GM10248 (cell line): Measurements from ENCODE around the gene ZNF24.

ENCODE experiments used
- CTCF ChIA-PET: fragments of 300-600 bp; sonication (Branson Sonifier 250); formaldehyde crosslinking; extraction: SDS; loops from one replicate; lab custom pipeline; 2021; ENCODE audit warnings: antibody characterized with exemption; lab: Yijun Ruan, JAX
- POLR2A ChIA-PET: fragments of 350-650 bp; sonication (Branson Sonifier 250); formaldehyde crosslinking; extraction: SDS; loops from one replicate; lab custom pipeline; 2020; ENCODE audit warnings: antibody characterized with exemption; lab: Yijun Ruan, JAX
- DNase-seq: peaks from one replicate; pipeline ENCODE4 v3.0.0; 2012; ENCODE audit errors: extremely low spot score
- TF ChIP-seq, protein P1 (sequence below): IDR thresholded peaks from 2 replicates; pipeline ENCODE4 v1.5.1; 2012; ENCODE audit warnings: mild to moderate bottlenecking, low read depth; ENCODE audit errors: extremely low read depth, missing control alignments, control extremely low read depth

ZNF24 gene

DNA sequence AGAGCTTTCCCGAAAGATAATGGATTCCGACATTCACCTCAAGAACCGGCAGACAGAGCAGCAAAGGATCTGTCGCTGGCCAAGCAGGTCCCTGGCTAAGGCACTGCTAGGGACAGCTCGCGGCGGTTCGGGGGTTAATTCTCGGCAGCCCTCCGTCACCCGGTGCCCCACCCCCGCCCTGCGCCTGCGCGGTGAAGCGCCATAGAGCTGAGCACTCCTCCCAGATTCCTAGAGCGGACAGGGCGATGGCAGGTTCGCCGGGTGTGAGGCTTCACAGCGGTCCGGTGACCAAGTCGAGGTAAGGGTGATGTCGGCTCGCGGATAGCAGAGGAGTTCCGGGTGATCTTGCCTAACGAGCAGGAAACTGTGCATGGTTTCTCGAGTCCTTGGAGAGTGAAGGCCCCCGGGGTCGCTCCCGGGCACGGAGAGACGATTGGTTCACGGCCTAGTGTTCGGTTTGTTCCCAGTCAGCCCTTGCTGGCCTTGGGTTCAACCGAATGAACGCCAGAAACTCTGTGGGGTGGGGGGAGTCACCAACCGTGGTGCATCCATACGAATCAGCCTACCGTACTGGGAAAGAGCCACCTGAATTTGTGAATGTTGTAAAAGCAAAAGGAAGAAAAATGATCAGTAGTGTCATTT lies 54.0 kb downstream of the ZNF24 start, which contains the start of gene ZSCAN30:
ZSCAN30 (minus strand) TSS at position 136 of the 642 bp plus-strand sequence. CDS start 25,877 bp downstream, outside the sequence.
- DNase-seq, result peak; percentile 93
- CTCF ChIA-PET, result interaction anchor here (0.9 kb wide), 1 partner anchor 65 kb away, joined by 3 read pairs; no protein-coding TSS in a partner anchor
- POLR2A ChIA-PET, result interaction anchor here (1.0 kb wide), 1 partner anchor 44 kb away, joined by 3 read pairs; no protein-coding TSS in a partner anchor
- TF ChIP-seq, protein P1, sequence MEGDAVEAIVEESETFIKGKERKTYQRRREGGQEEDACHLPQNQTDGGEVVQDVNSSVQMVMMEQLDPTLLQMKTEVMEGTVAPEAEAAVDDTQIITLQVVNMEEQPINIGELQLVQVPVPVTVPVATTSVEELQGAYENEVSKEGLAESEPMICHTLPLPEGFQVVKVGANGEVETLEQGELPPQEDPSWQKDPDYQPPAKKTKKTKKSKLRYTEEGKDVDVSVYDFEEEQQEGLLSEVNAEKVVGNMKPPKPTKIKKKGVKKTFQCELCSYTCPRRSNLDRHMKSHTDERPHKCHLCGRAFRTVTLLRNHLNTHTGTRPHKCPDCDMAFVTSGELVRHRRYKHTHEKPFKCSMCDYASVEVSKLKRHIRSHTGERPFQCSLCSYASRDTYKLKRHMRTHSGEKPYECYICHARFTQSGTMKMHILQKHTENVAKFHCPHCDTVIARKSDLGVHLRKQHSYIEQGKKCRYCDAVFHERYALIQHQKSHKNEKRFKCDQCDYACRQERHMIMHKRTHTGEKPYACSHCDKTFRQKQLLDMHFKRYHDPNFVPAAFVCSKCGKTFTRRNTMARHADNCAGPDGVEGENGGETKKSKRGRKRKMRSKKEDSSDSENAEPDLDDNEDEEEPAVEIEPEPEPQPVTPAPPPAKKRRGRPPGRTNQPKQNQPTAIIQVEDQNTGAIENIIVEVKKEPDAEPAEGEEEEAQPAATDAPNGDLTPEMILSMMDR, result no peak

DNA sequence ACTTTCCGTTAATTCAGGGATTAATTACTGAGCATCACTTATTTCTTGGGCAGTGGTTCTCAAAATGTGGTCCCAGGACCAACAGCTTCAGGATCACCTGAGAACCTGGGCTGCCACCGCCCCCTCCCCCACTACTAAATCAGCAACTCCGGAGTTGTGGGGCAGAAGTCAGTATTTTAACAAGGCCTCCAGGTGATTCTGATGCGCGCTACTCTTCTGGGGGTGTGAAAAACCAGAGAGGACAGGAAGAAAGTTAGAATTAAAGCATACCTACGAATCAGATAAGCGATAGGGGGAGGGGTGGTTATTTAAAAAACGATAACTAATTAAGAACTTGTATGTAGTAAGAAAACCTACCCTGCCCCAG lies 54.5 kb downstream of the ZNF24 start:
- CTCF ChIA-PET, result interaction anchor here (0.9 to 1.1 kb wide), 2 partner anchors 12 to 66 kb away, joined by 3 read pairs; no protein-coding TSS in a partner anchor
- TF ChIP-seq, protein P1, result no peak
- peak; percentile 27 for DNase-seq
- POLR2A ChIA-PET, result interaction anchor here (1.0 kb wide), 1 partner anchor 45 kb away, joined by 3 read pairs; no protein-coding TSS in a partner anchor

DNA sequence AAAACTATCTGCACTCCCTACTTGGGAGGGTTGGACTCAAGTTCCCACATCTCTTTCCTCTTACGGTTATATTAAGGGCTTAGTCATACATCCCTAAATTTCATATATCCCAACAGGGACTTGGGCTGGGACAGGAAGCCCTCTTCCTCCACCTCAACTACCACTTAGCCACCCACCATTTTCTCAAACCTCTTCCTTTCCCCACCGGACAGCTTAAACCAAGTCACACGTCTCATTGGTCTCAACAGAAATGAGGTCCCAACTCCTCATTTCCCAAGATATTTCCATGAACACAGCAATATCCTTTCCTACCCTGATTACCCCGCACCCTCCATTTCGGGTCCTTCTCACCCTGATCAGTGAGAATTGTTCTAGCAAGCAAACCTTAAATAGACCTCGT lies 54.9 kb downstream of the ZNF24 start:
- ChIA-PET CTCF (interaction anchor here (0.9 to 1.1 kb wide), 2 partner anchors 12 to 66 kb away, joined by 3 read pairs; no protein-coding TSS in a partner anchor), POLR2A (no interaction called here)
- TF ChIP-seq, protein P1, result no peak
- DNase-seq, result peak; percentile 24

DNA sequence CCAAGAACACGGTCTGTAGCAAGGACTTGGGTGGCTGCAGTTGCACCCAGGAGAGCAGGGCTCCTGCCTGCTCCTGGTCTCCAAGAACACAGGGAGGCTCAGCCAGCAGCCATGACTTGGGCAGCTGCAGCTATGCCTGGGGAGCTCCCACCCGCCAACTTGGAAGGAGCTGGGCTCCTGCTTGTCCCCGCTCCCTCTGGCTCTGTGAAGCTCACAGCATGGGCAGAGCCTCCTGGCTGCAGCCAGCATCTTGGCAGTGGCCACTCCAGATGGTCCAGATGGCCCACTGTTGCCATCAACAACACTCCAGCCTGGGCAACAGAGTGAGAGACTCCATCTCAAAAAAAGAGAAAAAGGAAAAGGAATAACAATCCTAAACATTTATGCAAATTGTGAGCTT lies 59.4 kb downstream of the ZNF24 start:
- TF ChIP-seq, protein P1, result no peak
- ChIA-PET CTCF (no interaction called here), POLR2A (no interaction called here)
- DNase-seq, result no peak

DNA sequence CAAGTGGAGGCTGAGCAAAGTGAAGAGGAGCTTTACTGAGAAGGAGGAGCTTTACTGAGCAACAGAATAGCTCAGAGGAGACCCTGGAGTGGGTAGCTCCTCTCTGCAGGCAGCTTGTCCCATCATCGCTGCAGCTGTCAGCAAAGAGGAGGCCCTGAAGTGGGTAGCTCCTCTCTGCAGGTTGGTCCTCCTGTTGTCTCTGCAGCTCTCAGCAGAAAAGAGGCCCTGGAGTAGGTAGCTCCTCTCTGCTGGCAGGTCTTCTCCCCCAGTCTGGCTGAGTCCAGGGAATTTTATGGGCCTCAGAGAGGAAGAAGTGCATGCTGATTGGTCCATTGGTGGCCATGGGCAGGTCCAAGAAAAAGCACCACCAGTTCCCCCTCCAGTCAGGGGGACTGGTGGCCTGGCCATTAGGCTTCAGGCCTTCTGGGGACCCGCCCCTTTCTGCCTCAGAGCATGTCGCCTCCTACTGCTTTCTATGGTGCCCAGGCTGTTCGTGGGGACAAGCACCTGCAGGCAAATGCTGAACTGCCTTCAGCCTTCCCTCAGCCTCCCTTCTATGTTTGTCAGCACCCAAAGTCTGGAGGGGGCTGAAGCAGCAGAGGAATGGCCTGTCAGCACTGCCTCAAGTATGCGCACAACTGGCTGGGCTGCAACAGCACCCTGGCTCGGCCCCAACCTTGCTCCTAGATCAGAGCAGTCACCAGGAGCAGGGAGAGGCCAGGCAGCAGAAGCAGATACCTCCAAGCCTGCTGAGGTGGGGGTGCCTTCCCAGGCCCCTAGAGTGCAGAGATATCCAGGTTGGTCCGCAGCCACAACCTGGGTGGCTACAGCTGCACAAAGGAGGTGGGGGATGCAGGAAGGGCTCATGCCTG lies 60.1 kb downstream of the ZNF24 start:
- TF ChIP-seq, protein P1, result no peak
- POLR2A ChIA-PET, result no interaction called here

DNA sequence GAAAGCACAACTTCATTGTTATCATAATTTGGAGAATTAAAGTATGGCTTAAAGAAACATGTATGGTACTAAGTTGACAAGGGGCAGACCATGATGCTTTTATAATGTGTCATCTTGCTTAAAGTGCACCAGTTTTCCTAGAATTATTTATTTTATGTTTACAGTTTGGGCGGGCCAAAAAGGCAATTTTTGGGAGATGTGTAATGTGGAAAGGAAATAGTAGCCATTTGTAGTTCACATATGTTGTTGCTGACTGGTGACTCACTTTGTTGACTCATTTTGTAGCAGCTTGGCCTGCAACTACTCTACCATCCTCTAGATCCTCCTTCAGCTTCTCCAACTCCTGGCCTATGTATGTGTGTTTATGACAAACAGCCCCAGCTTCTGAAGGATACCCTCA lies 61.9 kb downstream of the ZNF24 start:
- TF ChIP-seq, protein P1, result no peak
- no peak for DNase-seq
- POLR2A ChIA-PET, result no interaction called here
- CTCF ChIA-PET, result interaction anchor here (1.3 kb wide), 1 partner anchor 104 kb away, joined by 3 read pairs; no protein-coding TSS in a partner anchor

More for the DNA sequence above, 60.1 kb downstream of the ZNF24 start:
- CTCF ChIA-PET, result interaction anchor here (0.9 kb wide), 1 partner anchor 32 kb away, joined by 3 read pairs; no protein-coding TSS in a partner anchor
- DNase-seq, result no peak
